ENCODE data around the gene PRKN.

PRKN gene

DNA sequence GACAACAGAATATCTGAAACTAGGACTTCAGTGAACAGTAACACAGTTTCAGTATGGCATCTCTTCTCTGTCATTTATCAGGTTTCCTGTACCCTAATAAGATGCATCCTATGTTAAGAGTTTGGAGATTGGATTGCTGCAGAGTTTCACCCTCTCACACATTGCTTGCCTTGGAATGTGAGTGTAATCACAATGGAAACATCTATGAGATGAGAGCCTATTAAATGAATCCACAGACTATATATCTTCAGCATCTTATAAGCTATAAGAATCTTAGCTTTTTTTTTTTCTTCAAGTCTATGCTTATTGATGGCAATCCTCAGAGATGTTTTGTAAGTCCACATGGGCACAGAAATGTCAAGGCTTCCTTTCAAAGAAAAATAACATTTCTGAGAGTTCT, 292.5 kb downstream of the PRKN start:
- TF ChIP-seq, protein P1, sequence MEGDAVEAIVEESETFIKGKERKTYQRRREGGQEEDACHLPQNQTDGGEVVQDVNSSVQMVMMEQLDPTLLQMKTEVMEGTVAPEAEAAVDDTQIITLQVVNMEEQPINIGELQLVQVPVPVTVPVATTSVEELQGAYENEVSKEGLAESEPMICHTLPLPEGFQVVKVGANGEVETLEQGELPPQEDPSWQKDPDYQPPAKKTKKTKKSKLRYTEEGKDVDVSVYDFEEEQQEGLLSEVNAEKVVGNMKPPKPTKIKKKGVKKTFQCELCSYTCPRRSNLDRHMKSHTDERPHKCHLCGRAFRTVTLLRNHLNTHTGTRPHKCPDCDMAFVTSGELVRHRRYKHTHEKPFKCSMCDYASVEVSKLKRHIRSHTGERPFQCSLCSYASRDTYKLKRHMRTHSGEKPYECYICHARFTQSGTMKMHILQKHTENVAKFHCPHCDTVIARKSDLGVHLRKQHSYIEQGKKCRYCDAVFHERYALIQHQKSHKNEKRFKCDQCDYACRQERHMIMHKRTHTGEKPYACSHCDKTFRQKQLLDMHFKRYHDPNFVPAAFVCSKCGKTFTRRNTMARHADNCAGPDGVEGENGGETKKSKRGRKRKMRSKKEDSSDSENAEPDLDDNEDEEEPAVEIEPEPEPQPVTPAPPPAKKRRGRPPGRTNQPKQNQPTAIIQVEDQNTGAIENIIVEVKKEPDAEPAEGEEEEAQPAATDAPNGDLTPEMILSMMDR (IDR thresholded peaks at IDR 0.05; ENCODE audit: low read depth, low read length), result no peak

DNA sequence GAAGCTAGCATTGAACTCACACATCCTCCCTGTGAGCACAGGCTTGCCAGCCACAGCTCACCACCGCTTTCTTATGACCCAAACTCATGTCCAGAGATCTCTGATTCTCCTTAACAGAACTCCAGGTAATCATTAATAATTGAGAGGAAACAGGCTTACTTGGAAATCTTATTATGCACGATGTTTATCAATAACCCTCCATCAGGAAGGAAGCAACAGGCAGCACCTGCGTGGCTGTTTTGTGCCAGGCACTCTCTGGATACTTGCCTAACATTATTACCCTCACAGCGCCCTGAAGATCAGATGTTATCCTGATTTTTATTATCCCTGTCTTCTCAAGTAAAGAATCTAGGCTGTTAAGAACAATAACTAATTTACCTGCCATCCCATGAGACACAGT, 306.6 kb downstream of the PRKN start:
- Histone ChIP-seq H3K27me3 (ENCODE audit: insufficient read depth, low read depth, severe bottlenecking) (no peaks in the 10 kb centered on the region), H3K4me3 (ENCODE audit: low read depth, low read length) (no peak overlapping the region), H3K9me3 (ENCODE audit: severe bottlenecking) (no peaks in the 10 kb centered on the region), H3K36me3 (no peaks in the 10 kb centered on the region), H3K27ac (no peak overlapping the region)
- TF ChIP-seq, protein P1 (IDR thresholded peaks at IDR 0.05; ENCODE audit: low read depth, low read length), result no peak
- DNase-seq, result no peak

More for the DNA sequence above, 292.5 kb downstream of the PRKN start:
- Histone ChIP-seq H3K9me3 (ENCODE audit: severe bottlenecking) (peaks cover 2% of the 10 kb centered on the region), H3K27ac (no peak overlapping the region), H3K4me3 (ENCODE audit: low read depth, low read length) (no peak overlapping the region), H3K27me3 (ENCODE audit: insufficient read depth, low read depth, severe bottlenecking) (no peaks in the 10 kb centered on the region), H3K36me3 (no peaks in the 10 kb centered on the region)
- no peak for DNase-seq

DNA sequence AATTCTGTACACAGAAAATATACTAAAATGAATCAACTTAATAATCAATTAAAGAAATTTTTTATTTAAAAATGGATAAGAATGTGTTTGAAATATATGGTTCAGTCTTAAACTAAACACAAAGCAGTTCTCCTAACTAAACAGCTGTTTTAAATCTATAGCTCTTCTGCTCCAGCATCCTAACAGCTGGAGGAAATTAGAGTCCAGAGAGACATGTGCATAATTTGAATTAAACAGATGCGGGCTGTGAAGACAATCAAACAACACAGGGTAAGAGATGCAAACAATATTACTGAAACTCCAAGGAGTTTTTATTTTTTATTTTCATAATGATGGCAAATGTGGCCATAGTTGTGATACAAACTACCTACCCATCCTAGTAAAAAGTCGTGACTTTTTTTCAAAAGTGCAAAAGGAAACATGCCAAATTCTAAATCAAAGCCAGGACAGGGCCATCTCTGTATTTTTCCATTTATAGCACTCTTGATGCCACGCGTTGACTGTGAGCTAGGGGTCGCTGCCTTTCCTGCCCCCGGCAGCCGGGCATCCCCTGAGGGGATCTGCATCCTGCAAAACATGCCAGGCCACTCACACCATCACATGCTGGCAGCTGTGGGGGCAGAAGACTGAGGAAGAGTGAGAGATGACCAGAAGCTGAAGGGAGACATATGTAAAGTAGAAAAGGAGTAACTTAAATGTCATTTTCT, 310.6 kb downstream of the PRKN start:
- TF ChIP-seq, protein P1 (IDR thresholded peaks at IDR 0.05; ENCODE audit: low read depth, low read length), result no peak
- no peak overlapping the region for H3K4me3 ChIP-seq (ENCODE audit: low read depth, low read length)
- DNase-seq, result no peak
- H3K36me3 ChIP-seq, result no peaks in the 10 kb centered on the region
- H3K27me3 ChIP-seq (ENCODE audit: insufficient read depth, low read depth, severe bottlenecking), result no peaks in the 10 kb centered on the region
- H3K27ac ChIP-seq, result no peak overlapping the region
- no peaks in the 10 kb centered on the region for H3K9me3 ChIP-seq (ENCODE audit: severe bottlenecking)

DNA sequence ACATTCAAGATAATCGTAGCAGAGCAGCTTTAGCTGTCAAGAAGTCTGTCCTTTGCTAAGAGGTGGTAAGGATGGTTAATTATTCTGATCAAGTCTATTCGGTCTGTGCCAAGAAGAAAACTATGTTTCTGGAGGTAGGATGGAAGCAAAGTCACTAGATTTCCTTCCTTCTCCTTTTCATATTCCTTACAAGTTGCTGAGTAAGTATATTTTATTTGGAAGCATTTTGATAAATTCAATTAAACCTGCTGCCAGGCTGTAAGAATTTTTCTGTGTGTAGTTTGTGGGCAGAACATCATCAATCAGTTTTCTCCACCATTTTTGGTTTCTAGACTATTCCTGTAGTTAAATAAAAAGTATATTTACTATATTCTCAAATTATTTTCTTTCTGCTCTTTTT, 311.3 kb downstream of the PRKN start:
- TF ChIP-seq, protein P1 (IDR thresholded peaks at IDR 0.05; ENCODE audit: low read depth, low read length), result no peak
- H3K36me3 ChIP-seq, result no peaks in the 10 kb centered on the region
- H3K9me3 ChIP-seq (ENCODE audit: severe bottlenecking), result no peaks in the 10 kb centered on the region
- H3K27ac ChIP-seq, result no peak overlapping the region
- H3K27me3 ChIP-seq (ENCODE audit: insufficient read depth, low read depth, severe bottlenecking), result no peaks in the 10 kb centered on the region
- H3K4me3 ChIP-seq (ENCODE audit: low read depth, low read length), result no peak overlapping the region
- DNase-seq, result no peak

DNA sequence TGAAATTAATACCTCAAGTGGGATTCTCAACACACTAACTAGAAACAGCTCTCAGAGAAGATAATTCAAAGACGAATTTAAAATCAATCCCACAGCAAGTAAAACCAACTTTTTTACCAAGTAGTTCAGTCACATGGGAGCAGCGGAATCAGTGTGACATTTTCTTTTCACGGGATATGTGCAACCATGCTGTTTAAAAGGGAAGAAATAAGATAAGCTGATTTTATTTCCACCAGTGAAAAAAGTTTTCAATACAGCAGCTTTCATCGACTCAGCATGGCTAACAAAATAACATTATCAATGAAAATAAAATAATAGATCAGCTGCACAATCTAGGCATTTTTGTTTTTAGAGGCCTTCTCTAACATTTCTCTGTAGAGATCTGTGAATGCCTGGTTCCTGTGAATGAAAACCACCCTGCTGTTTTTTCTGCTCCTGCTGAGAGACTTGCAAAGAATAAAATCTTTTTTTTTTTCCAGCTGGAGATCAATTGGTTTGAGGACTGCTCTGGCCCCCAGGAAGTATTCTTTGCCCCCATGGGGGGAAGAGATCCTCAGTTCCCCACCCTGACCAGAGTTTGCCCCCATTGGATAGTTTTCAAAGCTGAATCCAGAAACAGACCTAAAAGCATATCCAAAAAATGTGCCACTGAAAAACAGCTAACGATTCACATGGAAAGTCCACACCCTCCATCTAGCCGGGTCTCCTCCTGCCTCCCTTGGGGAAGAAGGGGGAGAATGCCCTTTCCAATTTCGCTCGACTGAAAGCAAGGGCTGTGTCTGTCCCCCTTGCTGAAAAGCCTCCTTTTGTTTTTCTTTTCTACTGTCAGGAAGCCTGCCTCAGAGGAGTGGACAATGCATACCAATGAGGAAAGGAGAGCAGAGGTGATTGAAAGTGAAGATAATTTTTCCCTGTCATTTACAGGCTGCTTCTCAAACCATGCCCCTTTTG, 317.6 kb downstream of the PRKN start:
- Histone ChIP-seq H3K4me3 (ENCODE audit: low read depth, low read length) (no peak overlapping the region), H3K27ac (no peak overlapping the region), H3K27me3 (ENCODE audit: insufficient read depth, low read depth, severe bottlenecking) (no peaks in the 10 kb centered on the region), H3K36me3 (no peaks in the 10 kb centered on the region), H3K9me3 (ENCODE audit: severe bottlenecking) (no peaks in the 10 kb centered on the region)
- TF ChIP-seq, protein P1 (IDR thresholded peaks at IDR 0.05; ENCODE audit: low read depth, low read length), result no peak
- DNase-seq, result no peak
